Heart left ventricle (tissue), 16 donors: ENCODE data around the gene GRIK5. TPM values are rescaled to one million over a fixed set of nuclear protein-coding genes. Genes with fewer than 3 reads are reported as not detected.
A peak's percentile ranks its signal among the peaks of the same experiment; 100 is the strongest.

Experiments used
- ATAC-seq, 4 donors: fragments of 200-7000 bp; cut with Tn5 transposase; one replicate each; pipeline ENCODE4 v1.9.1; 2020 to 2022; ENCODE audit warnings: moderate library complexity in 4 of 4, mild to moderate bottlenecking in 3 of 4, moderate number of reproducible peaks in 1 of 4
- DNase-seq, 5 donors: peaks; one replicate each; pipeline ENCODE4 v3.0.0-alpha.2; 2020
- H3K27ac ChIP-seq, 12 donors: fragments of 200-600 bp; sonication (generic) in 4 of 12; one replicate each; pipeline versions ENCODE4 v1.5.0 to v1.8.0; 2016 to 2022; ENCODE audit warnings: mild to moderate bottlenecking in 2 of 12
- H3K27me3 ChIP-seq, 9 donors: fragments of 200-600 bp; sonication (generic) in 2 of 9; one replicate each; pipeline versions ENCODE4 v1.5.1 to v1.8.0; 2016 to 2022; ENCODE audit warnings: mild to moderate bottlenecking in 3 of 9
- H3K36me3 ChIP-seq, 9 donors: fragments of 200-600 bp; sonication (generic) in 2 of 9; one replicate each; pipeline versions ENCODE4 v1.5.0 to v1.8.0; 2018 to 2022; ENCODE audit warnings: mild to moderate bottlenecking in 2 of 9
- H3K4me1 ChIP-seq, 12 donors: fragments of 200-600 bp; sonication (generic) in 4 of 12; one replicate each; pipeline versions ENCODE4 v1.5.0 to v1.8.0; 2016 to 2022; ENCODE audit warnings: mild to moderate bottlenecking in 3 of 12
- H3K4me3 ChIP-seq, 12 donors: fragments of 200-600 bp; sonication (generic) in 4 of 12; one replicate each; pipeline versions ENCODE4 v1.5.0 to v1.8.0; 2017 to 2022; ENCODE audit warnings: mild to moderate bottlenecking in 9 of 12, moderate library complexity in 4 of 12
- H3K9me3 ChIP-seq, 12 donors: fragments of 200-600 bp; sonication (generic) in 4 of 12; one replicate each; pipeline versions ENCODE4 v1.5.0 to v1.8.0; 2016 to 2022; ENCODE audit warnings: mild to moderate bottlenecking in 1 of 12
- POLR2A ChIP-seq, 2 donors: fragments of 450-650 bp; IDR thresholded peaks; one replicate each; pipeline ENCODE4 v1.6.1; 2017; ENCODE audit warnings: antibody characterized with exemption in 2 of 2, mild to moderate bottlenecking in 2 of 2, moderate library complexity in 2 of 2
- WGBS, 4 donors: extraction: QIAGEN DNeasy Blood & Tissue Kit in 2 of 4; methylation state at CpG; one replicate each; pipeline versions ENCODE4 v1.1.5 to v1.1.7; 2013 to 2018; 5-methylcytosine and 5-hydroxymethylcytosine counted together
- intact Hi-C, 10 donors: fragments of 100-400 bp; cut with DNase I; formaldehyde crosslinking; loops; one replicate each; pipeline versions ENCODE4 v1.11.1 to v1.14.2; 2022
- polyA plus RNA-seq, 2 donors: library from polyadenylated mRNA; stranded (reverse); fragments of 200-250 nt; gene quantifications; one replicate each; pipeline ENCODE4 v1.2.3, GENCODE V29; 2013
- total RNA-seq, 9 donors: library from RNA; depleted of rRNA in 2 of 9; stranded (reverse); fragments of >200 nt in 2 of 9; fragmentation: NEBNext Ultra II Directional in 3 of 9; extraction: Animal tissue kit (Norgen Biotek cat#: 25700) in 3 of 9; gene quantifications; one replicate each; pipeline versions ENCODE4 v1.1.0 to v1.2.4, GENCODE V29; 2016 to 2023
- TF ChIP-seq, protein P1 (sequence below), 12 donors: fragments of 200-600 bp; sonication (generic) in 4 of 12; IDR thresholded peaks; one replicate each; pipeline versions ENCODE4 v1.5.0 to v1.8.0; 2018 to 2022; ENCODE audit warnings: antibody characterized with exemption in 12 of 12, mild to moderate bottlenecking in 5 of 12
- donor health status: ischemic (EF 13 %, LVEDD 7.1; RV severe dilation, severe dysfunction).
- donor health status: healthy with polysubstance abuse.
- donor health status: DM: no; HTN: yes; CAD: no.
- donor health status: DM: no; HTN: no; CAD: no.
- donor health status: ischemic (EF 25% LVEDD 6.9; RV normal size, moderate dysfunction).
- donor health status: ischemic (EF 25% LVEDD 5.7; RV mildly dilated, moderate dysfunction).
- donor health status: healthy.
- donor health status: DM: yes; HTN: yes; CAD: no.
- donor health status: ischemic (EF 35%, LVEDD 5.7; RV mildly dilated, moderate dysfunction).
- donor health status: nonischemic (EF 11% LVEDD 7.7; RV severe dilation, severe dysfunction).
- donor health status: DM: yes; HTN: yes; CAD: no.
- donor health status: PGD.
- donor health status: ischemic (EF 29% LVEDD 5.4; RV normal size, mild dysfunction).
- donor health status: nonischemic (EF 23%, LVEDD 6.1; RV moderate dilation, normal function).

GRIK5 gene
- total and polyA plus RNA-seq, 11 donors = 0.28 to 9.0 (median 2.5) TPM

DNA sequence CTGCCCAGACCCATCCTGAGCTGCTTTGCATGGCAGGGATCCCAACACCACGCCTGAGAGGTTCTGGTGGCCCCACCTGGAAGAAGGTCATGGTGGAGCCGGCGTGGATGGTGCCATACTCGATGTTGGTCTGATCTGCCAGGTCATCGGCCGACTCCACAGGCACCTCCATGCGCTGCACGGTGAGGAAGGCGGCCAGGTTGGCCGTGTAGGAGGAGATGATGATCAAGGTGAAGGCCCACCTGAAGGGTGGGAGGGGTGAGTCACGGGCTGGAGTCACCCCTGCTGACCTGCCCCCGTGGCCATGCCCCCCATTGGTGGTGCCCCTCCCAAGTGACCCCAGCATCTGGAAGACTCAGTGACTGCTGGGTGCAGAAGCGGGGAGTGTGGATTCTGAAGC is 63.4 kb downstream of the GRIK5 start:
- intact Hi-C loops = no loop called here
- Histone ChIP-seq H3K36me3 (no peaks in the 10 kb centered on the region), H3K4me3 (no peak overlapping the region), H3K27ac (no peak overlapping the region), H3K27me3 (peaks cover 0 to 8% (median 0%) of the 10 kb centered on the region in 9 donors), H3K9me3 (no peaks in the 10 kb centered on the region), H3K4me1 (no peaks in the 10 kb centered on the region)
- WGBS, 4 donors = 87 to 92% (median 89%) methylated on average over 13 of the region's 13 CpGs
- TF ChIP-seq POLR2A (IDR thresholded peaks at IDR 0.05) = no peak
- TF ChIP-seq, protein P1, sequence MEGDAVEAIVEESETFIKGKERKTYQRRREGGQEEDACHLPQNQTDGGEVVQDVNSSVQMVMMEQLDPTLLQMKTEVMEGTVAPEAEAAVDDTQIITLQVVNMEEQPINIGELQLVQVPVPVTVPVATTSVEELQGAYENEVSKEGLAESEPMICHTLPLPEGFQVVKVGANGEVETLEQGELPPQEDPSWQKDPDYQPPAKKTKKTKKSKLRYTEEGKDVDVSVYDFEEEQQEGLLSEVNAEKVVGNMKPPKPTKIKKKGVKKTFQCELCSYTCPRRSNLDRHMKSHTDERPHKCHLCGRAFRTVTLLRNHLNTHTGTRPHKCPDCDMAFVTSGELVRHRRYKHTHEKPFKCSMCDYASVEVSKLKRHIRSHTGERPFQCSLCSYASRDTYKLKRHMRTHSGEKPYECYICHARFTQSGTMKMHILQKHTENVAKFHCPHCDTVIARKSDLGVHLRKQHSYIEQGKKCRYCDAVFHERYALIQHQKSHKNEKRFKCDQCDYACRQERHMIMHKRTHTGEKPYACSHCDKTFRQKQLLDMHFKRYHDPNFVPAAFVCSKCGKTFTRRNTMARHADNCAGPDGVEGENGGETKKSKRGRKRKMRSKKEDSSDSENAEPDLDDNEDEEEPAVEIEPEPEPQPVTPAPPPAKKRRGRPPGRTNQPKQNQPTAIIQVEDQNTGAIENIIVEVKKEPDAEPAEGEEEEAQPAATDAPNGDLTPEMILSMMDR (IDR thresholded peaks at IDR 0.05) = no peak
- peak in 1 of 5 donors; percentile 35 for DNase-seq
- ATAC-seq = peak in 1 of 4 donors; percentile 14

DNA sequence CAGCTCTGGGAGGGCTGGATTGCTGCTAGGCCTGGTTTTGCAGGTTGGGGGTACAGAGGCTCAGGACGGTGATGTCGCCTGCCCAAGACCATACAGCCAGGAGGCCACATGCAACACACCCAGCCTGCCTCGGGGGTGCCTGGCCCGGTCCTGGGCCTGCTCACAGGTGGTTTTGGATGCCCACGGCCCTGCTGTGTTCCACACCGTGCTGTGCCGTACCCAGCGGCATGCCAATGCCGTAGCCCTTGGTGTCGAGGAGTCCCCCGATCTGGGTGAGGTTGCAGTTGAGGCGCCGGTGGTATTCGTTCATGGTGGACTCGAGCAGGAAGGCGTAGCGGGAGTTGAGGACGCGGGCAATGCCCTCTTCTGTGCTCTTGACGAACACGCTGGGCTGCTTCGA is 64.5 kb downstream of the GRIK5 start:
- no peaks in the 10 kb centered on the region for H3K9me3 ChIP-seq
- intact Hi-C loops = no loop called here
- peak in 1 of 5 donors; percentile 53 for DNase-seq

DNA sequence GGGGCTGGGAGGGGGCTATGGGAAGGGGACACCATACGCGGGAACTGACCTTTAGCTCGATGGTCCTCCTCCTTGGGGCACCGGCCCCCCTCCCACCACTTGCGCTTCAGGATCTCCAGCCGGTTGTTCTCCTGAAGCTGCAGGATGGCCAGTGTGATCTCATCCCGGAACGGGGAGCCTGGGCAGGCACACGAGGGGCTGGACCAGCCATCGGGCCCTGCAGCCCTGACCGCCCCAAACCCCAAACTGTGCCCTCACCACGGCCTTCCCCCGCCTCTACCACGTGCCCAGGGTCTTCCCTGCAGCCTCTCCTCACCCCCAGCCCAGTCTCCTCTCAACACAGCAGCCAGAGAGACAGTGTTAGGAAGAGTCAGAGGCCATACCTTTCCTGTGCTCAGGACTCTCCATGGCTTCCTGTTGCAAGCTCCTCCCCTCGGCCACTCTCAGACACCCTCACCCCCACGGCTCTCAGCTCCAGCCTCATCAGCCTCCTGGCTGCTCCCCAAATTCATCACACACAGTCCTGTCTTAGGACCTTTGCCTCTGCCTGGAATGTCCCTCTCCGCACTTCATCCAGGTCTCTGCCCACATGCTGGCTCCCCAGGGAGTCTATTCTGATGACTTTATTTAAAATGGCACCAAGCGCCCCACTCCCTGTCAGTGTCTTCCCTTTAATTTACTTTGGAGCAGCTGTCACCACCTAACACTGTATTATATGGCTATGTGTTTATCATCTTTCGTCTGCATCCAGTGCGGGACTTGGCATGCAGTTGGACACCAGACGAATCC is 66.3 kb downstream of the GRIK5 start:
- intact Hi-C loops = no loop called here
- ATAC-seq (no peak), DNase-seq (peak in 1 of 5 donors; percentile 14)
- TF ChIP-seq, protein P1 (IDR thresholded peaks at IDR 0.05) = no peak
- no peak for TF ChIP-seq POLR2A (IDR thresholded peaks at IDR 0.05)
- H3K36me3 ChIP-seq = no peaks in the 10 kb centered on the region
- H3K4me3 ChIP-seq = no peak overlapping the region
- H3K9me3 ChIP-seq = no peaks in the 10 kb centered on the region
- H3K27me3 ChIP-seq = peaks cover 0 to 34% (median 10%) of the 10 kb centered on the region in 9 donors
- H3K4me1 ChIP-seq = peaks cover 0 to 5% (median 0%) of the 10 kb centered on the region in 12 donors
- WGBS, 4 donors = 72 to 80% (median 76%) methylated on average over 17 to 21 of the region's 21 CpGs
- H3K27ac ChIP-seq = no peak overlapping the region

More for the DNA sequence above, 64.5 kb downstream of the GRIK5 start:
- 94 to 97% (median 95%) methylated on average over 19 to 22 of the region's 22 CpGs for WGBS, 4 donors
- H3K36me3 ChIP-seq = no peaks in the 10 kb centered on the region
- no peaks in the 10 kb centered on the region for H3K4me1 ChIP-seq
- H3K27me3 ChIP-seq = peaks cover 0 to 18% (median 1%) of the 10 kb centered on the region in 9 donors
- no peak overlapping the region for H3K27ac ChIP-seq
- H3K4me3 ChIP-seq = no peak overlapping the region
- TF ChIP-seq POLR2A (IDR thresholded peaks at IDR 0.05) = no peak
- TF ChIP-seq, protein P1 (IDR thresholded peaks at IDR 0.05) = no peak
- no peak for ATAC-seq

DNA sequence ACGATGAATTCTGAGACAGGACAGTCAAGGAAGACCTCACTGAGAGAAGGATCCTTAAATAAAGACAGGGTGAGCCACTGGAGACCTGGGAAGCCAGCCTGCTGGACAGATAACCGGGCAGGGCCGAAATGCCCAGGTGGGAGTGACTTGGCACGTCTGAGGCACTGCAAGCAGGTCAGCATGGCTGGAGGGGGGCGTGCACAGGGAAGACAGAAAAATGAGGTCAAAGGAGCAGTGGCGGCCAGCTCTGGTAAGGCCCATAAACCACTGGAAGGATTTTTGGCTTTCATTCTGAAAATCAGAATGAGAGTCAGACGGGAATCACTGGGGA is 70.2 kb downstream of the GRIK5 start:
- DNase-seq (peak in 1 of 5 donors; percentile 18), ATAC-seq (no peak)
- H3K27me3 ChIP-seq = peaks cover 7 to 71% (median 18%) of the 10 kb centered on the region in 9 donors
- intact Hi-C loops = loop anchor here in 8 of 10 donors (2.0 to 5.0 kb wide), 6 partner anchors 32 to 91 kb away; partner anchors contain the start of gene ZNF574 (in 1 of the 8)
- H3K4me1 ChIP-seq = peaks cover 0 to 18% (median 3%) of the 10 kb centered on the region in 12 donors
- H3K36me3 ChIP-seq = no peaks in the 10 kb centered on the region
- 62 to 79% (median 69%) methylated on average over 7 of the region's 7 CpGs for WGBS, 4 donors
- no peak overlapping the region for H3K4me3 ChIP-seq
- TF ChIP-seq, protein P1 (IDR thresholded peaks at IDR 0.05) = no peak
- no peak for TF ChIP-seq POLR2A (IDR thresholded peaks at IDR 0.05)
- H3K9me3 ChIP-seq = no peaks in the 10 kb centered on the region
- H3K27ac ChIP-seq = no peak overlapping the region
